HEK293T (cell line): Measurements from ENCODE around the gene DNAH17.

Experiments used
- FOXA1 ChIP-seq: fragments of 450-650 bp; IDR thresholded peaks from 2 replicates; pipeline ENCODE4 v1.6.1; 2016; ENCODE audit warnings: mild to moderate bottlenecking
- FOXK2 ChIP-seq: fragments of 450-650 bp; IDR thresholded peaks from 2 replicates; pipeline ENCODE4 v1.6.1; 2016; ENCODE audit warnings: mild to moderate bottlenecking
- NFRKB ChIP-seq: fragments of 450-650 bp; IDR thresholded peaks from 2 replicates; pipeline ENCODE4 v1.6.1; 2016; ENCODE audit warnings: mild to moderate bottlenecking, moderate library complexity
- SP1 ChIP-seq: fragments of 450-650 bp; IDR thresholded peaks from 2 replicates; pipeline ENCODE4 v1.6.1; 2017
- TARDBP ChIP-seq: fragments of 450-650 bp; IDR thresholded peaks from 2 replicates; pipeline ENCODE4 v1.6.1; 2016

GRCh38 chr17:78392295-78392694 is 184.9 kb downstream of the DNAH17 start:
- TF ChIP-seq TARDBP (no peak), FOXK2 (no peak), SP1 (no peak), FOXA1 (no peak), NFRKB (no peak)
